Thoracic aorta (tissue), 2 donors: ENCODE measurements around the gene JAM2. TPM values are rescaled to one million over a fixed set of nuclear protein-coding genes. Genes with fewer than 3 reads are reported as not detected.

ENCODE experiments used
- ATAC-seq: fragments of 150-250 bp; one replicate; pipeline ENCODE4 v1.8.0; 2017; ENCODE audit warnings: low read depth; ENCODE audit not compliant: insufficient number of reproducible peaks, low FRiP score
- DNase-seq: peaks from one replicate; pipeline ENCODE4 v3.0.0-alpha.2; 2020; ENCODE audit warnings: low spot score
- H3K27ac ChIP-seq, 2 donors: fragments of 200-600 bp; sonication (generic); 1 replicate in 1 of 2; 2 replicates in 1 of 2; pipeline ENCODE4 v1.5.1; 2016; ENCODE audit warnings: mild to moderate bottlenecking in 2 of 2, moderate library complexity in 2 of 2
- H3K27me3 ChIP-seq: fragments of 200-600 bp; sonication (generic); replicated peaks from 2 replicates; pipeline ENCODE4 v1.6.0; 2016; ENCODE audit warnings: mild to moderate bottlenecking; ENCODE audit not compliant: insufficient read depth
- H3K36me3 ChIP-seq: fragments of 200-600 bp; sonication (generic); one replicate; pipeline ENCODE4 v1.5.1; 2016
- H3K4me1 ChIP-seq, 2 donors: fragments of 200-600 bp; sonication (generic); 1 replicate in 1 of 2; 2 replicates in 1 of 2; pipeline versions ENCODE4 v1.5.1 to v1.6.0; 2016; ENCODE audit warnings: low read depth in 2 of 2, mild to moderate bottlenecking in 1 of 2; ENCODE audit not compliant: control insufficient read depth in 1 of 2
- H3K4me3 ChIP-seq: fragments of 200-600 bp; sonication (generic); 2 replicates; pipeline ENCODE4 v1.5.1; 2016; ENCODE audit warnings: mild to moderate bottlenecking
- H3K9me3 ChIP-seq: fragments of 200-600 bp; sonication (generic); 2 replicates; pipeline ENCODE4 v1.5.1; 2016
- CTCF ChIP-seq: fragments of 200-600 bp; sonication (generic); IDR thresholded peaks from one replicate; pipeline ENCODE4 v1.5.1; 2019; ENCODE audit warnings: antibody characterized with exemption
- total RNA-seq, 2 donors: library from RNA; depleted of rRNA; stranded (reverse); fragments of >200 nt; gene quantifications; one replicate each; pipeline versions ENCODE4 v1.1.0 to v1.2.3, GENCODE V29; 2016

Gene JAM2
- total RNA-seq, 2 donors from 2014 or later = 10.2 to 20.9 TPM

GRCh38 chr21:25759573-25759972 lies 120.5 kb downstream of the JAM2 start:
- no peak for DNase-seq
- ATAC-seq = no peak
- H3K4me1 ChIP-seq = peaks cover 3 to 12% of the 10 kb centered on the region in 2 donors
- H3K36me3 ChIP-seq = peaks cover 34% of the 10 kb centered on the region
- H3K9me3 ChIP-seq = no peaks in the 10 kb centered on the region
- no peak overlapping the region for H3K27ac ChIP-seq
- no peak for TF ChIP-seq CTCF
- H3K4me3 ChIP-seq = no peak overlapping the region
- H3K27me3 ChIP-seq = no peaks in the 10 kb centered on the region

GRCh38 chr21:25760061-25760460 lies 121.0 kb downstream of the JAM2 start:
- H3K4me1 ChIP-seq = peaks cover 3 to 12% of the 10 kb centered on the region in 2 donors
- H3K36me3 ChIP-seq = peaks cover 36% of the 10 kb centered on the region
- no peak for ATAC-seq
- H3K27me3 ChIP-seq = no peaks in the 10 kb centered on the region
- H3K9me3 ChIP-seq = no peaks in the 10 kb centered on the region
- no peak overlapping the region for H3K27ac ChIP-seq
- no peak for TF ChIP-seq CTCF
- DNase-seq = no peak
- no peak overlapping the region for H3K4me3 ChIP-seq

GRCh38 chr21:25760677-25761076 lies 121.6 kb downstream of the JAM2 start:
- Histone ChIP-seq H3K36me3 (peaks cover 38% of the 10 kb centered on the region), H3K4me3 (no peak overlapping the region), H3K4me1 (peaks cover 3 to 12% of the 10 kb centered on the region in 2 donors), H3K27me3 (no peaks in the 10 kb centered on the region), H3K9me3 (no peaks in the 10 kb centered on the region), H3K27ac (no peak overlapping the region)
- DNase-seq (no peak), ATAC-seq (no peak)
- TF ChIP-seq CTCF = no peak

- no peak overlapping the region for H3K4me3 ChIP-seq
- ATAC-seq (no peak), DNase-seq (no peak)
- no peak for TF ChIP-seq CTCF
- H3K9me3 ChIP-seq = no peaks in the 10 kb centered on the region
- no peak overlapping the region for H3K27ac ChIP-seq
- no peaks in the 10 kb centered on the region for H3K27me3 ChIP-seq
- no peaks in the 10 kb centered on the region for H3K4me1 ChIP-seq
- H3K36me3 ChIP-seq = peaks cover 31% of the 10 kb centered on the region
Measured at GRCh38 chr21:25764065-25764464, 125.0 kb downstream of the JAM2 start.

Other genes starting within 250 kb of the JAM2 start
- 10 to 100 TPM in 1 of 2 donors, 1 to 10 TPM in 1; 6.6 to 16.8 TPM for gene MRPL39, start 31.8 kb upstream of the JAM2 start, total RNA-seq
- gene ATP5PF, start 95.6 kb downstream of the JAM2 start, total RNA-seq = 10 to 100 TPM; 27.8 to 44.0 TPM
- gene GABPA, start 95.7 kb downstream of the JAM2 start, total RNA-seq = 10 to 100 TPM; 14.9 to 35.9 TPM